GM10248 (cell line): ENCODE data around the gene SENP6.

Experiments used
- CTCF ChIA-PET: fragments of 300-600 bp; sonication (Branson Sonifier 250); formaldehyde crosslinking; extraction: SDS; loops from one replicate; lab custom pipeline; 2021; ENCODE audit warnings: antibody characterized with exemption; lab: Yijun Ruan, JAX
- POLR2A ChIA-PET: fragments of 350-650 bp; sonication (Branson Sonifier 250); formaldehyde crosslinking; extraction: SDS; loops from one replicate; lab custom pipeline; 2020; ENCODE audit warnings: antibody characterized with exemption; lab: Yijun Ruan, JAX
- DNase-seq: peaks from one replicate; pipeline ENCODE4 v3.0.0; 2012; ENCODE audit errors: extremely low spot score
- CTCF ChIP-seq: IDR thresholded peaks from 2 replicates; pipeline ENCODE4 v1.5.1; 2012; ENCODE audit warnings: mild to moderate bottlenecking, low read depth; ENCODE audit errors: extremely low read depth, missing control alignments, control extremely low read depth

The SENP6 gene

GRCh38 chr6:75600768-75601167 lies 912 bp upstream of the SENP6 start:
- ChIA-PET CTCF (no interaction called here), POLR2A (no interaction called here)
- no peak for DNase-seq
- TF ChIP-seq CTCF = no peak

DNA sequence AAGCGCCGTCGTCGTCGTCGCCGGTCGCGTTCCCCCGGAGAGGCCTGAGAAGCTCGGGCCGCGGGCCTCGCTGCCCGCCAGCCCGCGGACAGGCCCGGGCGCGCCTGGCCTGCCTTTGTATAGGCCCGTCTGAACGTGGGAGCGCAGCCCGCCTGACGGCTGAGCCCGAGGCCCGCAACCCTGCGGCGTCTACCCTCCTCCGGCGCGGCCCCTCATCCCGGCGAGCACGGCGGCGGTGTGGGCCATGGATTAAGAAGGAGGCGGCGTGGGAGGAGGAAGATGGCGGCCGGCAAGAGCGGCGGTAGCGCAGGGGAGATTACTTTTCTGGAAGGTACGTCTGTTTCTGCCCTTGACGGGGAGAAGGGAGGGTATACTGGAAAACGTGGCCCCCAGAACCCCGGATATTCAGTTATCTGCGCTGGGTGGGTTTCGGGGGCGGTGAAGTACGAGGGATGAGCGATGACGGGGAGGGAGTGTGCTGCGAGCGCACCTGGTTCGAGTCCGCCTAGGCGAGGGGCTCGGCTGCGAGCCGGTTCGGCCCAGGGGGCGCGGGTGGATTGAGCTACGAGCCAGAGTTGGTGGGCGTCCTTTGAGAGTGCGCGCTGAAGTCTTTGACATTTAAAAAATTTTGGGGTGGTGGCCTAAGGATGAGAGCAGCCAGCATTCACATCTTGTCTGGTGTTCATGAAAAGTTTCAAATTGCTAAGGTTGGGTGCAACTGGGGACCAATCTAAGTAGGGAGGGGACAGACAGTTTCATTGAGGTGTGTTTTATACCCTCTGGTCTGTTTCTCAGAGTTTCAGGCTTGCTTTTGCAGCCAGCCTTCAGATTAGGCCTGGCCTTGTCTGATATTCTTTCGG lies 796 bp downstream of the SENP6 start:
- no peak for TF ChIP-seq CTCF
- peak; percentile 48 for DNase-seq
- ChIA-PET CTCF (interaction anchor here (0.7 to 1.8 kb wide), 6 partner anchors 8 to 305 kb away, joined by 3 to 12 read pairs (median 4); no protein-coding TSS in a partner anchor), POLR2A (interaction anchor here (0.6 to 1.4 kb wide), 2 partner anchors 9 to 53 kb away, joined by 4 to 7 read pairs; no protein-coding TSS in a partner anchor)

- ChIA-PET POLR2A (no interaction called here), CTCF (interaction anchor here (0.7 to 1.8 kb wide), 5 partner anchors 9 to 306 kb away, joined by 3 to 12 read pairs (median 3); no protein-coding TSS in a partner anchor)
Observed at GRCh38 chr6:75603106-75603420, 1.4 kb downstream of the SENP6 start.

GRCh38 chr6:75604294-75604693 lies 2.6 kb downstream of the SENP6 start:
- DNase-seq = no peak
- POLR2A ChIA-PET = interaction anchor here (0.9 kb wide), 1 partner anchor 10 kb away, joined by 3 read pairs; no protein-coding TSS in a partner anchor
- CTCF ChIA-PET = interaction anchor here (1.8 kb wide), 1 partner anchor 8 kb away, joined by 12 read pairs; no protein-coding TSS in a partner anchor
- no peak for TF ChIP-seq CTCF

More at GRCh38 chr6:75603106-75603420, 1.4 kb downstream of the SENP6 start:
- no peak for DNase-seq
- TF ChIP-seq CTCF = no peak

GRCh38 chr6:75605635-75606034 lies 4.0 kb downstream of the SENP6 start:
- TF ChIP-seq CTCF = no peak
- POLR2A ChIA-PET = no interaction called here
- DNase-seq = no peak
- CTCF ChIA-PET = no interaction called here

- no peak for DNase-seq
- no peak for TF ChIP-seq CTCF
- CTCF ChIA-PET = interaction anchor here (1.6 kb wide), 1 partner anchor 11 kb away, joined by 4 read pairs; no protein-coding TSS in a partner anchor
- POLR2A ChIA-PET = no interaction called here
Observed at GRCh38 chr6:75608304-75608703, 6.6 kb downstream of the SENP6 start.
